GM18909 (cell line): ENCODE results near the gene SLC37A1.
"Not testable (repeated sequence)": the region's sequence is repeated elsewhere in the genome, so short reads cannot be mapped to it uniquely, and the experiment has no call there.

Source experiments
- ATAC-seq: cut with Tn5 transposase; IDR thresholded peaks from one replicate; pipeline ENCODE4 v1.9.1; 2021; ENCODE audit warnings: mild to moderate bottlenecking; ENCODE audit not compliant: unreplicated experiment, poor library complexity

Gene SLC37A1

GRCh38 chr21:42513151-42513984, at the start of gene SLC37A1:
Gene SLC37A1 (plus strand): TSS chr21:42513852. CDS start chr21:42518455, 4,603 bp downstream.
- peak; percentile 59 for ATAC-seq

GRCh38 chr21:42463861-42464515, 49.7 kb upstream of the SLC37A1 start:
- ATAC-seq, result no peak

GRCh38 chr21:42465008-42465802, 48.4 kb upstream of the SLC37A1 start:
- peak; percentile 39 for ATAC-seq

- ATAC-seq, result no peak
Observed at GRCh38 chr21:42465803-42466127, 47.9 kb upstream of the SLC37A1 start.

- no peak for ATAC-seq
Observed at GRCh38 chr21:42466700-42467099, 47.0 kb upstream of the SLC37A1 start.

- peak; percentile 36 for ATAC-seq
Observed at GRCh38 chr21:42467140-42467983, 46.3 kb upstream of the SLC37A1 start.

- ATAC-seq, result no peak
Observed at GRCh38 chr21:42468491-42469131, 45.0 kb upstream of the SLC37A1 start.

GRCh38 chr21:42469272-42469671, 44.4 kb upstream of the SLC37A1 start:
- peak; percentile 34 for ATAC-seq

- not testable (repeated sequence) for ATAC-seq
Observed at GRCh38 chr21:42469726-42470125, 43.9 kb upstream of the SLC37A1 start.

- no peak for ATAC-seq
Observed at GRCh38 chr21:42471206-42471605, 42.4 kb upstream of the SLC37A1 start.

- no peak for ATAC-seq
Observed at GRCh38 chr21:42471716-42472330, 41.8 kb upstream of the SLC37A1 start.

- ATAC-seq, result no peak
Observed at GRCh38 chr21:42472521-42472920, 41.1 kb upstream of the SLC37A1 start.

- ATAC-seq, result no peak
Observed at GRCh38 chr21:42473498-42474042, 40.1 kb upstream of the SLC37A1 start.

- peak; percentile 55 for ATAC-seq
Observed at GRCh38 chr21:42474043-42474831, 39.4 kb upstream of the SLC37A1 start.

- ATAC-seq, result no peak
Observed at GRCh38 chr21:42475036-42475435, 38.6 kb upstream of the SLC37A1 start.

GRCh38 chr21:42475526-42476387, 37.9 kb upstream of the SLC37A1 start:
- ATAC-seq, result no peak
